Posterior cingulate gyrus (tissue), 11 donors: Measurements from ENCODE around the gene NRG3.

Experiments used
- DNase-seq, 10 donors: peaks; one replicate each; pipeline versions ENCODE4 v3.0.0 to v3.0.0-alpha.2; 2020 to 2021; ENCODE audit warnings: mixed read lengths in 3 of 10
- intact Hi-C: fragments of 100-400 bp; cut with DNase I; formaldehyde crosslinking; loops from one replicate; pipeline ENCODE4 v1.15.1; 2023

The NRG3 gene

DNA sequence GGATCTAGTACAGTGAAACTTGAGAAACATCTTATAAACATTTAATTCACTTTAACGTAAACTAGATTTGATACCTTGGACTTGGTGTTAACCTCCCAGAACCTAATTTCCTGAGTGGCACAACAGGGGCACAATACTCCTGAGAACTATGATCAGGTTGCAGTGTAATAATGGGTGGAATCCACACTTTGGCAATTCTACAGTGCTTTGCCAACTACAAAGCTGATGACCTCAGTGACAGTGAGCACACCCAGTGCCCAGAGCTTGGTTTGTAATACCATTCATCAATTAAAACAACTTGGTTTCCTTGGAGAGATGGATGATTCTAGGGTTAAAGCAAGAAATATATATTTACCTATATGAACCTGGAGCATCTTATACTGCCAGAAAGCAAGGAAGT is 379.2 kb downstream of the NRG3 start:
- DNase-seq: no peak
- intact Hi-C loops: no loop called here

DNA sequence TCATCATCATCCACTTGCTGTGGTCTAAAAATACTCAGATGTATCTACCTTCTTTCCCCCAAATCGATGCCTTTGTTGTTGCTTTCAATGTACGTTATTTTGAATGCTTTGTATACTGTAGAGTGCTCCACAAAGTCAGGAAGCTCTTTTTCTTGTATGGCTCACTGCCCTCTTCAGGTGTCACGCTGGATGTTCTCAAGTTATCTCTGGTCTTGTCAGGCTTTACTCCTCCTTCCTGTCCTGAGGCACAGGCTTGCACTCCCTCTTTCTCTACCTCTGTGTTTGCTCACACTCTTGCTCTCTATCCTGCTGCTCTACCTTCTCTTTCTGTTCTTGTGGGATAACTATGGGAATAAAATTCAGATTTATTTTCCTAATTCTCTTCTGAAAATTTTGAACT is 381.3 kb downstream of the NRG3 start:
- intact Hi-C loops: no loop called here
- no peak for DNase-seq

DNA sequence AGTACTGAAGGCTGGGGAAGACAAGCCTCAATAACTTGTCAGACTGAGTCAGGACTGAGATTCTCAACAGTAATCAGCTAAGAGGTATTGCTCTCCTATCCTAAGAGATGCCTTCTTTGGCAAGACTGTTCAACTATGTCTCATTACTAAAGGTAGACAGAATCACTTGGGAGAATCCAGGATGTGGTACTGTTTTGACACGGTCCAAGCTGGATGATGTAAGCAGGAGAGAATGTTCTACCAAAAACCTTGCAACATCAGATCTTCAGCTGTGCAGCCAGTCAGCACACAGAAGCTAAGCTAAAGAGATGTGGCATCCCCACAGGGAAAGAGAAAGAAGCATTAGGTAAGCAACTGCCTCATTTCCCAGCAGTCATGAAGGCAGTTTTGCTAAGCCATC is 391.4 kb downstream of the NRG3 start:
- no peak for DNase-seq
- intact Hi-C loops: no loop called here

DNA sequence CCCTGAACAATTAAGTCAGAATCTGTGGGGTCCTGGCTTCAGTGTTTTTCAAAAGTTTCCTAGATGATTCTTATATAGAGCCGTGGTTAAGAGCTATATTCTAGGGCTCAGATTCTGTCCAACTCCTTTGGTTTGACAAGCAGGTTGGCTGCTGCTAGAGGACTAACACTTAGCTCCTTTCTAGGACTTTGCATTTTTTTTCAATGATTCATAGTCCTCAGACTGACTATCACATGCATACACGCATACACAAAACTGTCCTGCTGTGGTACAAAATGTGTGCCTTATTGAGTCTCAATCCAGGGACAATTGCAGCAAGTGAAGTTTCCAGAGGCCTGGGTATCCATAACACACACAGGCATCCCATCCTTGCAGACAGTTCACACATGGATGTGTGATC is 392.0 kb downstream of the NRG3 start:
- intact Hi-C loops: no loop called here
- no peak for DNase-seq

DNA sequence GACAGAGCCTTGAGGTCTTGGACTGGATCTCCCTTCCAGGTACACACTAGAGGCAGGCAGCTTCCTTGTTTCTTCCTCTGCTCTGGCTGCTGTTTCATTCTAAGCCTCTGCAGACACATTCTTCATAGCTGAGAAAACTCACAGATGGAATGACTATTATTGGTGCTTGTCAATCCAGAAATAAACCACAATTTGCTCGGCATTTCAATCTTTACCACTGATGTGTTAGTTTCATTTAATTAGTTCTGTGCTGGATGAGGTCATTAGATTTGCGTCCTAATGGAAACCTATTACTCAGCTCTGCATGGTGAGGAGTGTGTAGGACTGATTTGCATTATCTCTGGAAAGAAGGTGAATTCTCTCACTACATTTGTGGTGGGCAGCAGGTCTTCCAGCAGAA is 392.5 kb downstream of the NRG3 start:
- intact Hi-C loops: no loop called here
- no peak for DNase-seq

DNA sequence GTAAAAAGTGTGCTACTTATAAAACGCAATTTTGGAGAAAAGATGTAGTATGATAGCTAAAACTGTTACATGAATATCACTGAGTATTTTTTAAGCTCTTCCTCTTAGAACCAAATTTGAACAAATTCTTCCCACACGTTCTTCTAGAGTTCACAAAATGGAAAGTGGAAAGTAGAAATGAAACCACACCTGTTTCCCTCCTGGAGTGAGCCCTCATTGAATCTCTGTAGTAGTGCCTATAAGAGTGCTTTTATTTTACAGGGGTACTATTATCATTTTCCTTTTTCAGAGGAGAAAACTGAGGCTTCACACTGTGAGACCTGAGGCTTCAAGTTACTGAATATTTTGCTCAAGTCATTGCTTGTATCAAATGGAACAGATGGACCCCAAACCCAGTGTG is 393.0 kb downstream of the NRG3 start:
- DNase-seq: no peak
- intact Hi-C loops: no loop called here

DNA sequence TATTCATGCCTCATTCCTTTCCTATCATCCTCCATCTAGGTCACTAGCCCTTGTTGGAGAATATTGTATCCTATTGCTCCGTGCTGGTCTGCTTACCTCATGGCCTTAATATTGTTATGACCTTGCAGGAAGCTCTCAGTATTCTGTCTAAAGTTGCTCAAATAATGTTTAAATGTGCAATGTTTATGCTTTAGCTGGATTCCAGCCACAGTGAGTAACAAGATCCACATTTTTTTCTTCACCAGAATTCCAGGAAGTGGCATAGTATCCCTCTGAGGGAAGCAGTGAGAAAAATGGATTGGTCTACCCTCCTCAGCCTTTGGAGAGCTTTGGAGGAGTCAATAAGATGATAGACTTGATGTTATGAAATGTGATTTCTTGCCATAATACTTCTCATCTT is 402.6 kb downstream of the NRG3 start:
- intact Hi-C loops: no loop called here
- DNase-seq: no peak

DNA sequence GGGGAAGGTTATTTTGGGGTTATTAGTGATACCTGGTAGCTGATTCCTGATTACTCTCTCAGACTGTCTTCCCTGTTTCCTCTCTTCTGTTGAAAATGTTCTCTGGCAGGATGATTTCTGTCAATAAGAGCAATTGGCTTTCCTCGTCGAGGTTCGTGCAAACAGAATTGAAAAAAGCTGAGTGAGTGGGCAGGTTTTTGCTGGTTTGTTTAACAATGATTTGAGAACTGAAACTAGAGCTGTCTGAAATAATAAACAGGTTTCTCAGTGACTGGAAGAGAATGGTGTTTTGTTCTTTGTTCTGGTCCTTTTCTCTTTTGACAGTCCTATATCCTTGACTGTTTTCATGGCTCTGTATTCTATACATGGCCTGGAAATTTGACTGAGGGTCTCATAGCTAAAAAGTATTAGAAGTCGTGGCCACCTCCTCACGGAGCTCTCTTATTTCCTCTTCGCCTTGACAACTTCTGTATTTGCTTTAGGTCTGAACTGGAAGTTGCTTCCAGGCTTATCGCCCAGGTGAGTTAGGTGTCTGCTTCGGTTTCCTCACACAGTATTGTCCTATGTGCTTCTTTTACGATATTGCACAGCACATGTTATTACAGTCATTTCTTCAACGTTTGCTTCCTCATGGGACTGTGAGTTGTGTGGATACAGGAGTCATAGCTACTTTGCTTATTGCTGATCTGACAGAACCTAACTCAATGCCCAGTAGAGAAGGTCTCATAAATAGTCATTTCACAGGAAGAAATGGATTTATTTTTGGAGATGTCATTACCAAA is 403.6 kb downstream of the NRG3 start:
- intact Hi-C loops: no loop called here
- DNase-seq: no peak

DNA sequence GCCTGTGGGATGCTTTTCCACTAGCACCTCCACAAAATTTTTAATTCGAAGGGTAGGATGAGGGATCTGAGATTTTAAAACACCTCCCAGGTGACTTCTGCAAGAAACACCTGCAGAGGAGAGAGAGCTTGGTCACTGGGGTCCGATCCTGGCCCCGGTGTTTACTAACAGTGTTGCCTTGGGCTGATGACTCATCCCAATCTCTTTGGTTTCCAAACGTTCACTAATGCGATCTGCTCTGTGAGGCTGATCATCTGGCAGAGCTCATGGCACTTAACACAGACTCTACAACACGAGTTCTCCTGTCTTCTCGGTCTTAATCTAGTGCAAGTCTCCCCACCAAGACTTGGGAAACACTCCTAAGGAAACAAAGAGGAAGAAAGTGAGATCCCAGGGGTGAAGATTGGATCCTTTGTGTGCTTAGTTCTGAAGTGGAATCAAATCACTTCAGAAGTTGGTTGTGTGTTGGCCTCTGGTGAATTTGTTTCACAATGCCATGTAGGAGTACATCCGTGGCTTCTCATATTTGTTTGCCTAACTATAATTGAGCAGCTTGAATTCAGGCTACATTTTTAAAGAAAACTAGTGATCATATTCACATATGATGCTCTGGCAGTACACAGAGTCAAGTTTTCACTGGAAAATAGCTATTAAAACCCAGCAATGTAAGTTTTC is 407.9 kb downstream of the NRG3 start:
- intact Hi-C loops: no loop called here
- DNase-seq: no peak

DNA sequence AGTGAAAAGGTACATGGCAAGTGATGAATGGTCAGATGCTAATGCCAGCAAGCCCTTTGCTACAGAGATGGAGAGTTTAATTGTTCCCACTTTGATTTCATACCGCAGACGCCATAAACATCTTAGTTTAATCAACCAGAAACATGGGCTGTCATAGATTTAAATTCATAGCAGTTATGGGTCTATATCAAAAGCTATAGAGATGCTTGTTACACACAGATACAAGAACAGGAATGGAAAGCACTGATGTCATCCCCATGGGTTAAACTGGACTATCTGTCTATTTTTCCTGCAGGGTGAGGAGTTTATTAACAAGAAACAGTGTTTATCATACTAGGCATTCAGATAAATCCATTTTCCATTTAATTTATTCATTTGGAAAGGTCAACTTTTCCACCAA is 409.2 kb downstream of the NRG3 start:
- no peak for DNase-seq
- intact Hi-C loops: no loop called here

DNA sequence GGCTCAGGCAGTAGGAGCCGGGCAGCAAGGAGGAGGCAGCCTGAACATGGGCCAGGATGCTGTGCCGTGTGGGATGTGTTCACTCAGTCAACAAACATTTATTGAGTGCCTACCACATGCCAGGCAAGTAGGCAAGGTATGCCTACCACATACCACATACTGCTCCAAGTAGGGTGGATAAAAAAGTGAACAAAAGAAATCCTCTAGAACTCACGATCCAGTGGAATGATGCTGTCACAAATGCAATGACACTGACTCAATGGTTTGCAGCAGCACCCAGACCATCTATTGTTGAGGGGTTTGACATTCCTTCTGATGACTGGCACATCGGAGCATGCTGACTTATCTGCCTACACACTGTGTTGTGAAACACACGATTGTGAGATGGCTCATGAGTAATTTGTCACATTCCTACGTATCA is 413.5 kb downstream of the NRG3 start:
- peak in 3 of 10 donors; percentile 14 to 83 (median 38) for DNase-seq
- intact Hi-C loops: no loop called here

DNA sequence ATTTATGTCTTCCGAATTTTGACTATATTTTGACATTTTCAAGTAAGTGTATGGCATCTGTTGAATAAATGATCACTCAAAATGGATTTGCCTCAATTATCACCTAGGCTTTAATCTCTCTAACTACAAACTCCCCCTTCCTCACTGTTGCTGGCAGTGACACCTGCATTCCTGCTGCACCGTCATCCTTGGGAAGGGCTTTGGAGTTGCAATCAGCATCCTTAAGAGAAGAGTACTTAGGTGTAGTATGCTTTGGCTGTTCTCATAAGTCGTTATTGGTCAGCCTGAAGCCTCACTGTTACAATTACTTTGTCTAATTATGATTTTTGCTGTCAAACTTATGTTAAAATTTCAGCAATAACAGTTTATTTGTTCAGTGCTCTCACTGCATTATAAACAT is 415.0 kb downstream of the NRG3 start:
- DNase-seq: no peak
- intact Hi-C loops: no loop called here

DNA sequence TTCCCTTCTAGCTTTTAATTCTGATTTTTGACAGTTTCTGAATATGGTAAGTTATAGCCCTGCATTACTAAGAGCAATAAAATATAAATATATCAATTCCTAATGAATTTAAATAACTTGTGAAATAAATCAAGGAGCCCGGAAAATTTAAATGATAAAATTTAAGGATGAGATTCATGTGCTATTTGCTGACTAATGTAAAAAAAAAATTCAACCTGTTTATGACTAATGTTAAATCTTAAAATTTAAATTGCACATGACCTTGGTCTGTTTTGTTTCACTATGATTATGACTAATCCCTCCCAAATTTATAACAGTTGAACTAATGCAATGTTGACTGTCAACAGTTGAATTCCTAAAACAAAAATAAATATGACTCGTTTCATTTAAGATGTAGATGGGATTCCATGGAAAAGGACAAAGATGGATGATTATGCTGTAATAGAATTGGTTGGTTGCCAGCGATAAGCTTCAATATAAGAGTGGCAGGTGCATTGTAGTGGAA is 419.9 kb downstream of the NRG3 start:
- no peak for DNase-seq
- intact Hi-C loops: no loop called here

DNA sequence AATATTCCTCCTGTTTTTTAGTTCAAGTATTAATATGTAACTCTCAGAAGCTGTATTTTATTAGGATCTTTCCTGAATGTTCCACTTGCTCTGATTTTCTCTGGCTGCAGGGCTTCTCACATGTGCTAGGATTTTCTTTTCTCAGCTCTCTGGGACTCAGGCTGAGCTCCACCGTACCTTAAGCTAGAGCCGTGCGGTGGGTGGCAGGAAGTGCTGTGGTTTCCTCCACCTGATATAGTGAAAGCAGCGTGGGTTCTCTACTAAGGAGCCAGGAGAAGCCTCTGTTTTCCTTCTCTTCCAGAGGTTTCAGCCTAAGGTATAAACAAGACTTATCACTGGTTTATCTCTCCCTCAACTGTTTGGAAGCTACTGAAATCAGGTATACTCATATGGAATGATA is 433.6 kb downstream of the NRG3 start:
- intact Hi-C loops: no loop called here
- no peak for DNase-seq

DNA sequence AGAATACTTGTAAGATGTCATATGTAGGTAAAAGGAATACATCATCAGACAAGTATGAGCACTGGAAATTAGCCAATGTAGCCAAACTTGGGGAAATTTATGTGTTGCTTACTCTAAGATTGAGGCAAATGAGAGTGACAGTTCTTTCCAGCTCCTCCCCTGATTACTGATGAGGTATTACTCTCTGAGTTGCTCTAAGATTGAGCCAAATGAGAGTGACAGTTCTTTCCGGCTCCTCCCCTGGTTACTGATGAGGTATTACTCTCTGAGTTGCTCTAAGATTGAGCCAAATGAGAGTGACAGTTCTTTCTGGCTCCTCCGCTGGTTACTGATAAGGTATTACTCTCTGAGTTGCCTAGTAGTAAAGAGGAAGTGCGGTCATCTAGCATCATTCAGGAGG is 435.8 kb downstream of the NRG3 start:
- intact Hi-C loops: no loop called here
- DNase-seq: no peak

DNA sequence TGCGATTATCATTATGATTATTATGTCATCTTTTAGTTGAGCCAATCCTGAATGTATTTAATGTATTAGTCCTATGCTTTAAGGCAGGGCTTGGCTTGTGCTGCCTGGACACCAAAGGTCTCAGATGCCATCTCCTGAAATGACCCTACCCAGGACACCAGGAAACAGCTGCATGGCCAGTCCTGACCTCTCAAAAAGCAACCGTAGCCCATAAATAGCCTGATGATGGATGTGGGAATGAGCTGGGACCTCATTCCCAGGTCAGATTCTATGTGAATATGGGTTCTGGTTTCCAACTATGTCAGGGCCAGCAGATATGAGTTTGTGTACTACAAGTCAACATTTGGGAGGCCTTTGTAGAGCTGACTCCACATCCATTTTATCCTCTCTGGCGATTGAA is 438.4 kb downstream of the NRG3 start:
- intact Hi-C loops: no loop called here
- no peak for DNase-seq

DNA sequence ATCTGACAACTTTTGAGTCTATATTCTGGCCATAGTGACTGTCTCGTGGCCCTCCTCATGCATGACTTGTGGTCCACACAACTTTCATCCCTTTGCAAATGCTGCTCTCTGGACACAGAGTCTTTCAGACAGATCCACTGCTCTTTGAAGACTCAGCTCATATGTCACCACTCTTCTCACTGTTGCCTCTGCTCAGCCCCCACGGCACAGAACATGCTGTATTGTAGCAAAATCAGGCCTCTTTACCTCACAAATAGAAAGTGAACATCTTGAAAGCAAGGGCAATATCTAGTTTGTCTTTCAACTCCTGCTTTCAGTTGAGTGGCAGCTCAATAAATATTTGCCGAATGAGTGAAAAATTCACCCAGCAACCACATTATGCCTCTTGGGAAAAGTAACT is 443.5 kb downstream of the NRG3 start:
- intact Hi-C loops: no loop called here
- DNase-seq: peak in 4 of 10 donors; percentile 17 to 81 (median 52)

DNA sequence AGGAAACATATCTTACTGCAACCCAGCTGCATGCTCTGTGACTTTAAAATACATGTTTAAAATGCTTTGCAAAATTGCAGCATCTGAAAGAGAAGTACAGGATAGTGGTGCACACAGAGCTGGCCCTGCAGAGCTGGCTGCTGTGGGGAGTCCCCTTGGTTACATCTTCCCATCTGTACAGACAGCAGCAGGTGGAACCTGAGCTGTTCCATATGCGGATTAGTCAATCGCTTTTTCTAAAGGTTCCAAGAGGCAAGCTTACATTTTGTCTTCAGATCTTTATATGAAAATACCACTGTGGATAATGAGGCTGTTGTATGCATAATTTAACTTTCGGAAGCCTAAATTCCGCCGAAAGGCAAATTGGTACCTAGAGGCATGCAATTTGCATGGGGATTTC is 444.1 kb downstream of the NRG3 start:
- DNase-seq: peak in 7 of 10 donors; percentile 23 to 89 (median 60)
- intact Hi-C loops: no loop called here

DNA sequence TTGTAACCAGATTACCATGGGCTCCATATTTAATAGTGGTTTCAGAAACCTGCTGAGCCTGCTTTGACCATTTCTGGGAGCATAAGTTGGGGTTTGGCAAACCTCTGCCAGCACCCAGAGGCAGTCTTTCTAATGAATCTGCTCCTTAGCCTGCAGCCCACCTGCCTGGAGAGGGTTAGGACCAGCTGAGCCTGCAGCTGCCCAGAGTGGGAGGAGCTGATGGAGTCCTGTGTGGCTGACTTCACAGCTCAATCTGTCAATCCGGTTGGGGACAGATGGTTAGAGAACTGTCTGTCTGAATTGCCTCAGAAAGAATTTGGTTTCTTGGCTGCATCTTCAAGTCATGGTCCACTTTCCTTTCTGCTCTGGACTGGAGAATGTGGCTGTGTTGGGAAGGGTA is 444.6 kb downstream of the NRG3 start:
- intact Hi-C loops: no loop called here
- peak in 4 of 10 donors; percentile 14 to 84 (median 76) for DNase-seq

DNA sequence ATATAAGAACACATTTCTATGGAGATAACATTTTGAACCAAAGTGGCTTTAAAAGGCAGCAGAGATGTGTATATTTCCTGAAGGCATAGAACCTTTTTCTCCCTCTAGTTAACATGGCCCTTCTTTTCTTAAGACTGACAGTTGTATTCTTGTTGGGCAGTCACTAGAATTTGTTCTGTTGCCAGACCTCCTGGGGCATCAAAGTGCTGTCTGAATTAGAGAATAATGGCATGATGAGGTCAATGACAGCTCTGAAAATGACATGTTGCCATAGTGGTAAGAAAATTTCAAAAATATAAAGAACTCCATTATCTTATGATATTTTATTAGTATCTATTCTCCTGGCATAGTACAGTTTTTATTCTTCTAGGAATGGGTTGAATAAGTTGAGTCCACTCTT is 446.7 kb downstream of the NRG3 start:
- intact Hi-C loops: no loop called here
- DNase-seq: no peak

DNA sequence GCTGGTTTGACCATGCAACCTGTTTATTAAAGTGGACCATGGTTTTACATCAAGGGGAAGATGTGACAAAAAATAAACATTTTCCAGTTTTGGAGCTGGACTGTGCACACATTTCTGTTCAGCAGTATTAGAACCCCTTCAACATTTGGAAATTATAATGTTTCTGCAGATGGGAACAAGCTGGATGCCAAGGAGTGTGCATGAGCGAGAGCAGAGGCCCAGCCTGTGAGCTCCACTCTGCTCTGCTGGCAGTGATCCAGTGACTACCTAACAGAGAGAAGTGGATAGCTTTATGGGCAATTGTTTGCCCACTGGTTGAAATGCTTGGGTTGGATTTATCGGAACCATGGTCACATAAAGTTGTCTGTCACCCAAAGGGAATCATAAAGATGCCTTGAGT is 456.7 kb downstream of the NRG3 start:
- peak in 1 of 10 donors; percentile 76 for DNase-seq
- intact Hi-C loops: no loop called here

DNA sequence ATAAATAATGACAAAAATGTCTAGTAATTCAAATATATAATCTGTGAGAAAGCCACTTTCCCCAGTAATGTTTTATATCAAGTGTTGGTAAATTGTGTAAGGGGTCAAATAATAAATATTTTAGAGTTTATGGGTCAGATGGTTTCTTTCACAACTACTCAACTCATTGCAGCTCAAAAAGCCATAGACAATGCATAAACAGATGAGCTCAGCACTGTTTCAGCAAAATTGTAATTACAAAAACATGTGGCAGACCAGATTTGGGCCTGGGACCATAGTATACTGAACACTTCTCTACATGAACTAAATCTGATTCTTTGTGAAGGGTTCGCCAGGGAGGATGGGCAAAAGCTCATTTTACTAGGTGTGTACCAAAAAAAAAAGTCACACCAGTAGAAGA is 460.8 kb downstream of the NRG3 start:
- no peak for DNase-seq
- intact Hi-C loops: no loop called here
